K562 (cell line): ENCODE results near the gene GSKIP. TPM values are rescaled to one million over a fixed set of nuclear protein-coding genes. Genes with fewer than 3 reads are reported as not detected.

Experiments used
- ATAC-seq: fragments of 200-7000 bp; cut with Tn5 transposase; 3 replicates; pipeline ENCODE4 v1.9.1; 2020; ENCODE audit warnings: moderate library complexity
- BruUV-seq: library from RNA; stranded (reverse); fragments of 400-500 nt; replicated peaks from 2 replicates; lab custom pipeline; 2021; lab: Mats Ljungman, UMichigan
- CTCF ChIA-PET: fragments of 300-600 bp; formaldehyde crosslinking; extraction: SDS; loops from one replicate; lab custom pipeline; 2021; ENCODE audit warnings: low intra/inter-chr PET ratio; lab: Yijun Ruan, JAX
- POLR2A ChIA-PET: fragments of 300-600, 350-650 bp; sonication (Branson Sonifier 250); formaldehyde crosslinking; extraction: SDS; loops from one replicate; lab custom pipeline; 2021; ENCODE audit warnings: antibody characterized with exemption, inconsistent platforms; lab: Yijun Ruan, JAX
- DNase-seq, 4 experiments: peaks; one replicate each; pipeline versions ENCODE4 v3.0.0 to v3.0.0-alpha.2; 2011 to 2018; ENCODE audit warnings: low spot score in 3 of 4, mixed read lengths in 3 of 4; ENCODE audit errors: extremely low read depth in 1 of 4
- FAIRE-seq: peaks from 2 replicates; lab custom pipeline; 2011; peaks lifted over from hg19 to GRCh38; lab: Jason Lieb, UNC
- H2AFZ ChIP-seq: 2 replicates; pipeline ENCODE4 v1.6.0; 2011; ENCODE audit warnings: low read depth, low read length, control low read depth, inconsistent platforms
- H3K27ac ChIP-seq: fragments of 200-600 bp; 3 replicates; pipeline ENCODE4 v1.8.0; 2011; ENCODE audit warnings: low read depth, mild to moderate bottlenecking, control low read depth, inconsistent platforms, low read length, moderate library complexity, mixed read lengths; ENCODE audit errors: extremely low read depth
- H3K27me3 ChIP-seq, 2 experiments: fragments of 300-600 bp in 1 of 2; 2 replicates in 1 of 2; 3 replicates in 1 of 2; pipeline versions ENCODE4 v1.6.0 to v1.8.0; 2011; ENCODE audit warnings: inconsistent platforms in 2 of 2, low read length in 2 of 2, mild to moderate bottlenecking in 1 of 2, mixed read lengths in 1 of 2, moderate library complexity in 1 of 2; ENCODE audit not compliant: control insufficient read depth in 2 of 2, insufficient read depth in 2 of 2
- H3K36me3 ChIP-seq: fragments of 300-600 bp; 3 replicates; pipeline ENCODE4 v1.8.0; 2011; ENCODE audit warnings: mild to moderate bottlenecking, low read length, inconsistent platforms; ENCODE audit not compliant: control insufficient read depth, insufficient read depth
- H3K4me1 ChIP-seq, 2 experiments: fragments of 200-600 bp in 1 of 2; replicated peaks in 1 of 2; 2 replicates in 1 of 2; 3 replicates in 1 of 2; pipeline versions ENCODE4 v1.5.1 to v1.8.0; 2011; ENCODE audit warnings: inconsistent platforms in 2 of 2, low read length in 2 of 2, mild to moderate bottlenecking in 1 of 2, mixed read lengths in 1 of 2, moderate library complexity in 1 of 2; ENCODE audit not compliant: control insufficient read depth in 2 of 2, insufficient read depth in 2 of 2
- H3K4me2 ChIP-seq: 2 replicates; pipeline ENCODE4 v1.6.1; 2011; ENCODE audit warnings: low read length, control low read depth, inconsistent platforms, mixed read lengths; ENCODE audit not compliant: insufficient read depth
- H3K4me3 ChIP-seq: fragments of 200-600 bp; sonication (generic), shearing (Covaris generic); 2 replicates; pipeline ENCODE4 v1.5.1; 2016; ENCODE audit warnings: control low read depth, inconsistent platforms
- H3K79me2 ChIP-seq: fragments of 200-600 bp; 3 replicates; pipeline ENCODE4 v1.8.0; 2011; ENCODE audit warnings: low read length, inconsistent platforms; ENCODE audit not compliant: control insufficient read depth, insufficient read depth
- H3K9ac ChIP-seq, 2 experiments: 2 replicates each; pipeline versions ENCODE4 v1.6.0 to v1.6.1; 2011; ENCODE audit warnings: low read depth in 2 of 2, low read length in 2 of 2, control low read depth in 1 of 2, inconsistent platforms in 1 of 2, mild to moderate bottlenecking in 1 of 2, mixed read lengths in 1 of 2; ENCODE audit not compliant: insufficient read depth in 1 of 2
- H3K9me1 ChIP-seq: one replicate; pipeline ENCODE4 v1.6.0; 2011; ENCODE audit warnings: inconsistent platforms, mild to moderate bottlenecking, low read length, moderate library complexity; ENCODE audit not compliant: control insufficient read depth, insufficient read depth
- H3K9me3 ChIP-seq: replicated peaks from 2 replicates; pipeline ENCODE4 v1.5.1; 2011; ENCODE audit warnings: low read depth, low read length, inconsistent platforms; ENCODE audit not compliant: control insufficient read depth, insufficient read depth
- H4K20me1 ChIP-seq: replicated peaks from 2 replicates; pipeline ENCODE4 v1.6.1; 2011; ENCODE audit warnings: low read length, inconsistent platforms, mixed read lengths; ENCODE audit not compliant: control insufficient read depth, insufficient read depth
- BCOR ChIP-seq: fragments of 450-650 bp; IDR thresholded peaks from 2 replicates; pipeline ENCODE4 v1.6.1; 2016
- EGR1 ChIP-seq: fragments of 450-650 bp; conservative IDR thresholded peaks from 2 replicates; pipeline ENCODE4 v1.6.1; 2017; ENCODE audit warnings: mild to moderate bottlenecking
- NFRKB ChIP-seq: fragments of 450-650 bp; IDR thresholded peaks from 2 replicates; pipeline ENCODE4 v1.6.1; 2016; ENCODE audit warnings: low read depth
- NONO ChIP-seq, 2 experiments: fragments of 200-400 bp in 1 of 2; fragments of 450-650 bp in 1 of 2; formaldehyde crosslinking in 1 of 2; IDR thresholded peaks; 2 replicates each; pipeline ENCODE4 v1.6.1; 2017; ENCODE audit warnings: low read depth in 2 of 2, mild to moderate bottlenecking in 2 of 2, moderate library complexity in 2 of 2, low read length in 1 of 2
- RCOR1 ChIP-seq, 2 experiments: IDR thresholded peaks; 2 replicates each; pipeline ENCODE4 v1.6.1; 2012; ENCODE audit warnings: low read depth in 2 of 2, low read length in 2 of 2, borderline replicate concordance in 1 of 2, improper control_type of control experiment in 1 of 2
- WGBS: fragments of 100-300 bp; shearing (Covaris generic); methylation state at CpG from one replicate; pipeline ENCODE4 v1.1.6; 2016; ENCODE audit warnings: low coverage, mixed read lengths; ENCODE audit not compliant: insufficient coverage; ENCODE audit errors: missing lambda C conversion rate; 5-methylcytosine and 5-hydroxymethylcytosine counted together
- in situ Hi-C: fragments of 300-500 bp; cut with MboI; formaldehyde crosslinking; loops from 4 replicates; pipeline ENCODE4 v1.15.0; 2018; ENCODE audit warnings: inconsistent platforms, mixed read lengths
- intact Hi-C: fragments of 100-400 bp; cut with micrococcal nuclease; formaldehyde crosslinking; loops from 2 replicates; pipeline ENCODE4 v1.14.2; 2022
- polyA plus RNA-seq, 8 experiments: library from polyadenylated mRNA; depleted of rRNA in 4 of 8; stranded (reverse) in 5 of 8; unstranded in 3 of 8; fragments of >200 nt; fragmentation: Nextera tagmentation in 2 of 8; fragmentation: Illumina TruSeq in 1 of 8; extraction: Ambion mirVana in 2 of 8; extraction: Trizol in 1 of 8; gene quantifications; 2 replicates each; pipeline versions ENCODE4 v1.2.1 to v1.2.3, GENCODE V29; 2011 to 2014; ENCODE audit warnings: inconsistent platforms in 1 of 8, missing spikeins in 1 of 8
- total RNA-seq, 7 experiments: library from RNA; depleted of rRNA in 6 of 7; stranded (reverse); fragments of >200 nt in 6 of 7; fragmentation: Illumina TruSeq in 2 of 7; extraction: Trizol in 2 of 7; gene quantifications; 2 replicates each; pipeline versions ENCODE4 v1.2.1 to v1.2.3, GENCODE V29; 2011 to 2021; ENCODE audit warnings: low replicate concordance in 1 of 7
- TF ChIP-seq, protein P1 (sequence below): IDR thresholded peaks from 2 replicates; pipeline ENCODE4 v1.6.1; 2012; ENCODE audit warnings: low read depth, low read length, improper control_type of control experiment, borderline replicate concordance
- TF ChIP-seq, protein P2 (sequence below): fragments of 250-450 bp; sonication (Bioruptor Pico); IDR thresholded peaks from 2 replicates; pipeline ENCODE4 v1.5.1; 2021; ENCODE audit warnings: mild to moderate bottlenecking
- TF ChIP-seq, protein P3 (sequence below), 3 experiments: IDR thresholded peaks in 2 of 3; conservative IDR thresholded peaks in 1 of 3; 2 replicates each; pipeline ENCODE4 v1.5.1; 2011 to 2012; ENCODE audit warnings: low read length in 3 of 3, mild to moderate bottlenecking in 3 of 3, control low read depth in 2 of 3, improper control_type of control experiment in 1 of 3, inconsistent platforms in 1 of 3, low read depth in 1 of 3, mixed read lengths in 1 of 3, moderate library complexity in 1 of 3; ENCODE audit not compliant: insufficient read depth in 2 of 3

GSKIP gene
- total and polyA plus RNA-seq, 9 of the 15 experiments (the other 6 are each of a cell fraction or from before 2014, with no cell fraction given) = 12.9 to 58.9 (median 22.2) TPM

DNA sequence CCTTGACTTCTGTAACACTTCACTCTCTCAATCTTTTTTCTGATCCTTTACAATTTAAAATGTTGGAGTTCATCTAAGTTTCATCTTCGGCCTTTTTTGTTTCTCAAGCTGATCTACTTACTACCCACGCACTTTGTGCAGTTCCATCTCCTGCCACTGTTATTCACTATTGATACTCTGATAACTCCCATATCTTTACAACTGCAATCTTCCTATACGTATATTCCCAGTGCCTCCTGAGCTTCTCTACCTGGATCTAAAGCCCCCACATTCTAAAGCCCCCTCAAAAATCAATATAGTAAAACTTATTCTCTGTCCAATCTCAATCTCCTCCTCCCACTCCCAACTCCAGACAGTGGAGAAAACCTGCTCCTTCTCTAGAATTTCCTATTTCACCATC lies 6.1 kb upstream of the GSKIP start:
- intact Hi-C loops = no loop called here
- H3K9ac ChIP-seq = peak overlapping the region in 1 of 2 experiments; percentile 66; a peak in 1 of 4 replicates
- WGBS = 12% methylated on average over 3 of the region's 3 CpGs
- peaks cover 3 to 32% of the 10 kb centered on the region in 2 experiments; a peak in 3 of 5 replicates for H3K4me1 ChIP-seq
- no peaks in the 10 kb centered on the region for H4K20me1 ChIP-seq
- no peaks in the 10 kb centered on the region for H3K9me3 ChIP-seq
- peak; percentile 43 for ATAC-seq
- peak in 1 of 4 experiments; percentile 25 for DNase-seq
- BruUV-seq = no TSS peak
- 0 out of 2 replicates have a peak overlapping the region, but pooled peaks have one; percentile 26 for H2AFZ ChIP-seq
- H3K4me3 ChIP-seq = no peak overlapping the region
- in situ Hi-C loops = no loop called here
- peak; percentile 65 for TF ChIP-seq EGR1
- TF ChIP-seq, protein P1, sequence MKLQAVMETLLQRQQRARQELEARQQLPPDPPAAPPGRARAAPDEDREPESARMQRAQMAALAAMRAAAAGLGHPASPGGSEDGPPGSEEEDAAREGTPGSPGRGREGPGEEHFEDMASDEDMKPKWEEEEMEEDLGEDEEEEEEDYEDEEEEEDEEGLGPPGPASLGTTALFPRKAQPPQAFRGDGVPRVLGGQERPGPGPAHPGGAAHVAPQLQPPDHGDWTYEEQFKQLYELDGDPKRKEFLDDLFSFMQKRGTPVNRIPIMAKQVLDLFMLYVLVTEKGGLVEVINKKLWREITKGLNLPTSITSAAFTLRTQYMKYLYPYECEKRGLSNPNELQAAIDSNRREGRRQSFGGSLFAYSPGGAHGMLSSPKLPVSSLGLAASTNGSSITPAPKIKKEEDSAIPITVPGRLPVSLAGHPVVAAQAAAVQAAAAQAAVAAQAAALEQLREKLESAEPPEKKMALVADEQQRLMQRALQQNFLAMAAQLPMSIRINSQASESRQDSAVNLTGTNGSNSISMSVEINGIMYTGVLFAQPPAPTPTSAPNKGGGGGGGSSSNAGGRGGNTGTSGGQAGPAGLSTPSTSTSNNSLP = 0 out of 2 replicates have a peak, but pooled peaks have one; percentile 55
- TF ChIP-seq, protein P2, sequence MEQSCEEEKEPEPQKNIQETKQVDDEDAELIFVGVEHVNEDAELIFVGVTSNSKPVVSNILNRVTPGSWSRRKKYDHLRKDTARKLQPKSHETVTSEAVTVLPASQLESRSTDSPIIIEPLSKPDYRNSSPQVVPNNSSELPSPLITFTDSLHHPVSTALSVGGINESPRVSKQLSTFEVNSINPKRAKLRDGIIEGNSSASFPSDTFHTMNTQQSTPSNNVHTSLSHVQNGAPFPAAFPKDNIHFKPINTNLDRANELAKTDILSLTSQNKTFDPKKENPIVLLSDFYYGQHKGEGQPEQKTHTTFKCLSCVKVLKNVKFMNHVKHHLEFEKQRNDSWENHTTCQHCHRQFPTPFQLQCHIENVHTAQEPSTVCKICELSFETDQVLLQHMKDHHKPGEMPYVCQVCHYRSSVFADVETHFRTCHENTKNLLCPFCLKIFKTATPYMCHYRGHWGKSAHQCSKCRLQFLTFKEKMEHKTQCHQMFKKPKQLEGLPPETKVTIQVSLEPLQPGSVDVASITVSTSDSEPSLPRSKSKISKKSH (CRISPR knock-in tag) = no peak
- 0 out of 4 replicates have a peak, but pooled peaks of 1 of the 2 experiments have one; percentile 5 for TF ChIP-seq RCOR1 (IDR thresholded peaks at IDR 0.05; ENCODE audit: borderline replicate concordance in 1 of 2, low read depth in 2 of 2, low read length in 2 of 2)
- TF ChIP-seq, protein P3, sequence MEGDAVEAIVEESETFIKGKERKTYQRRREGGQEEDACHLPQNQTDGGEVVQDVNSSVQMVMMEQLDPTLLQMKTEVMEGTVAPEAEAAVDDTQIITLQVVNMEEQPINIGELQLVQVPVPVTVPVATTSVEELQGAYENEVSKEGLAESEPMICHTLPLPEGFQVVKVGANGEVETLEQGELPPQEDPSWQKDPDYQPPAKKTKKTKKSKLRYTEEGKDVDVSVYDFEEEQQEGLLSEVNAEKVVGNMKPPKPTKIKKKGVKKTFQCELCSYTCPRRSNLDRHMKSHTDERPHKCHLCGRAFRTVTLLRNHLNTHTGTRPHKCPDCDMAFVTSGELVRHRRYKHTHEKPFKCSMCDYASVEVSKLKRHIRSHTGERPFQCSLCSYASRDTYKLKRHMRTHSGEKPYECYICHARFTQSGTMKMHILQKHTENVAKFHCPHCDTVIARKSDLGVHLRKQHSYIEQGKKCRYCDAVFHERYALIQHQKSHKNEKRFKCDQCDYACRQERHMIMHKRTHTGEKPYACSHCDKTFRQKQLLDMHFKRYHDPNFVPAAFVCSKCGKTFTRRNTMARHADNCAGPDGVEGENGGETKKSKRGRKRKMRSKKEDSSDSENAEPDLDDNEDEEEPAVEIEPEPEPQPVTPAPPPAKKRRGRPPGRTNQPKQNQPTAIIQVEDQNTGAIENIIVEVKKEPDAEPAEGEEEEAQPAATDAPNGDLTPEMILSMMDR (IDR thresholded peaks at IDR 0.05 in 2 of 3, conservative IDR thresholded peaks at IDR 0.05 in 1 of 3; ENCODE audit: insufficient read depth in 2 of 3, low read depth in 1 of 3, low read length in 3 of 3) = peak in 2 of 3 experiments; percentile 10 to 23; a peak in 1 of 6 replicates
- TF ChIP-seq BCOR = no peak
- TF ChIP-seq NFRKB = peak; percentile 19; the same call in 1 of the 2 replicates
- TF ChIP-seq NONO (IDR thresholded peaks at IDR 0.05; ENCODE audit: low read depth in 2 of 2, low read length in 1 of 2) = no peak
- no peaks in the 10 kb centered on the region for H3K9me1 ChIP-seq
- peaks cover 4% of the 10 kb centered on the region; the same call in 1 of the 3 replicates for H3K36me3 ChIP-seq
- H3K4me2 ChIP-seq = peak overlapping the region; percentile 21; the same call in 1 of the 2 replicates
- peak overlapping the region; percentile 70; the same call in 2 of the 3 replicates for H3K27ac ChIP-seq
- H3K27me3 ChIP-seq = no peaks in the 10 kb centered on the region
- H3K79me2 ChIP-seq = peaks cover 79% of the 10 kb centered on the region
- ChIA-PET CTCF (no interaction called here), POLR2A (no interaction called here)
- FAIRE-seq = peak; percentile 35
